NT2/D1 (cell line): ENCODE results near the gene ABCA7.

ENCODE experiments used
- YY1 ChIP-seq: IDR thresholded peaks from 2 replicates; pipeline ENCODE4 v1.6.1; 2011; ENCODE audit not compliant: insufficient read length, insufficient read depth
- ZNF274 ChIP-seq: IDR thresholded peaks from 2 replicates; pipeline ENCODE4 v1.6.1; 2011; ENCODE audit warnings: mild to moderate bottlenecking, low read depth, low read length

DNA sequence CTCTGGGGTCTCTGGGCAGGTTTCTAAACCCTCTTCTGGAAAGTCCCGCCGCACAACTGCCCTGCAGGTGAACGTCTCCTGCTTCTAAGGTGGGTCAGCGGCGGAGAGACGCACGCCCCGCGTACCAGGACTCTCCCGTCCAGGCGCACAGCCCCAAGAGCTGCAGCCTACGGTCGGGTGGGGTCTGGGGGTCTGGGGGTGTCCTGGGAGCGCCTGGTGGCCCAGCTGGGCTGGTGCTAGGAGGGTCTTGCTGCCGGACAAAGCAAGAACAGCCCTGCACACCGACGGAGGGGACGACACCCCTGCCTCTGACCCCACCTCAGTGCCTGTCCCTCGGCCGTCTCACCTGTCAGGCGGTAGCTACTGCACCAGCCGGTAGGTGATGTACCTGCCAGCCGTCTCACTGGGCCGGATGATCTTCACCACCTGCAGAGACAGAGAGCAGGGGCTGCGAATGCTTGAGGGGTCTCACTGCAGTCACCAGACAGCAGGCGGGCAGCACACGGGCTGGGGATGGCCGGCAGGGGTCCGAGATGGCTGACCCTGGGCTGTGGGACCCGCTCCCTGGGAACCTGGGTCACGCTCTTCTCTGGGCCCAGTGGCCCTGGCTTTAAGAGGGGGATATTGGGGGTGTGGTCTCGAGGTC lies 49.3 kb downstream of the ABCA7 start:
- TF ChIP-seq ZNF274 = no peak
- no peak for TF ChIP-seq YY1
